GM06990 (cell line): ENCODE data around the gene TMEM164.
"Not testable (repeated sequence)": the region's sequence is repeated elsewhere in the genome, so short reads cannot be mapped to it uniquely, and the experiment has no call there.

ENCODE experiments used
- DNase-seq: peaks from one replicate; pipeline ENCODE4 v3.0.0-alpha.2; 2011; ENCODE audit not compliant: insufficient read length; ENCODE audit errors: extremely low read depth
- H3K27me3 ChIP-seq: replicated peaks from 2 replicates; pipeline ENCODE4 v1.6.0; 2011; ENCODE audit warnings: low read length; ENCODE audit not compliant: control insufficient read depth, insufficient read depth
- H3K36me3 ChIP-seq: 2 replicates; pipeline ENCODE4 v1.5.1; 2011; ENCODE audit warnings: low read length; ENCODE audit not compliant: control insufficient read depth, insufficient read depth
- H3K4me3 ChIP-seq: replicated peaks from 2 replicates; pipeline ENCODE4 v1.5.1; 2011; ENCODE audit warnings: low read depth, mild to moderate bottlenecking, control low read depth, low read length
- TF ChIP-seq, protein P1 (sequence below): IDR thresholded peaks from 2 replicates; pipeline ENCODE4 v1.5.1; 2011; ENCODE audit warnings: low read length, control low read depth, mild to moderate bottlenecking, inconsistent platforms; ENCODE audit not compliant: insufficient read depth, poor library complexity, severe bottlenecking

TMEM164 gene

DNA sequence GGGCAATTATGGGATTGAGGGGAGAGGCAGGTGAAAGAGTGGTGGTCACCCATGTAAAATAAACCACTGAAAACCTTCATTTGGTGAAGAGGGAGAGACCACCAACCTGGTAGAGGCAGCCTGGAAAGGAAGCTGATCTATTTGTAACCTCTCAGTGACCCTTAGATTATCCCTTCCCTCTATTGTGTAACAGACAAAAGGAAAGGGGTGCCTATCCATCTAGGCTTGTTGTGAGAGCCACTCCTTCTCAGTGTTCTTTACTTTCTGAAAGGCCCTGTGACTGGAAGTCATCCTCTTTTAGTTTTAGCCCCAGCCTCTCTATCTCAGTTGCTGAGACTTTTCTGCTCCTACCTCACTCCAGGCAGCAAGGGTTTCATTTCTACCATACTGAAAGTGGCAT lies 142.4 kb downstream of the TMEM164 start:
- H3K36me3 ChIP-seq: no peaks in the 10 kb centered on the region
- no peak for DNase-seq
- TF ChIP-seq, protein P1, sequence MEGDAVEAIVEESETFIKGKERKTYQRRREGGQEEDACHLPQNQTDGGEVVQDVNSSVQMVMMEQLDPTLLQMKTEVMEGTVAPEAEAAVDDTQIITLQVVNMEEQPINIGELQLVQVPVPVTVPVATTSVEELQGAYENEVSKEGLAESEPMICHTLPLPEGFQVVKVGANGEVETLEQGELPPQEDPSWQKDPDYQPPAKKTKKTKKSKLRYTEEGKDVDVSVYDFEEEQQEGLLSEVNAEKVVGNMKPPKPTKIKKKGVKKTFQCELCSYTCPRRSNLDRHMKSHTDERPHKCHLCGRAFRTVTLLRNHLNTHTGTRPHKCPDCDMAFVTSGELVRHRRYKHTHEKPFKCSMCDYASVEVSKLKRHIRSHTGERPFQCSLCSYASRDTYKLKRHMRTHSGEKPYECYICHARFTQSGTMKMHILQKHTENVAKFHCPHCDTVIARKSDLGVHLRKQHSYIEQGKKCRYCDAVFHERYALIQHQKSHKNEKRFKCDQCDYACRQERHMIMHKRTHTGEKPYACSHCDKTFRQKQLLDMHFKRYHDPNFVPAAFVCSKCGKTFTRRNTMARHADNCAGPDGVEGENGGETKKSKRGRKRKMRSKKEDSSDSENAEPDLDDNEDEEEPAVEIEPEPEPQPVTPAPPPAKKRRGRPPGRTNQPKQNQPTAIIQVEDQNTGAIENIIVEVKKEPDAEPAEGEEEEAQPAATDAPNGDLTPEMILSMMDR: no peak
- H3K4me3 ChIP-seq: no peak overlapping the region
- H3K27me3 ChIP-seq: no peaks in the 10 kb centered on the region

DNA sequence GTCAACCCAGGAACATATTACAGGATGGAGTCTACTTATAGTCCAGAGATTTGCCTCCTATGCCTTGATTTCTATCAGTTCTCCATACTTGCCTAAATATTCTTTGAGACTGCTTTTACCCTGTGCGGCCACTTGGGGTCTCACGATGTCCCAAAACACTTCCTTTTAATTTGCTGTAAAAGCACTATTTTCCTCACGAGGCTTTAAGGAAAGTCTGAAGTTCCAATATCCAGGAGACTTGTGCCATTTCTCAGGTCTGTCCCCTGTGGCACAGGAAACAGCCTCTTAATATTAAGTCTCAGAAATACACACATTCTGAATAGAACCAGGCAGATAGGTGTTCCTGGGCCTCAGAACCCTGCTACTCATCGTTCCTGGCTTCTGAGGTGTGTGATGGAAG lies 142.9 kb downstream of the TMEM164 start:
- no peak for DNase-seq
- no peak overlapping the region for H3K4me3 ChIP-seq
- TF ChIP-seq, protein P1: peak; percentile 78
- H3K27me3 ChIP-seq: no peaks in the 10 kb centered on the region
- H3K36me3 ChIP-seq: no peaks in the 10 kb centered on the region

DNA sequence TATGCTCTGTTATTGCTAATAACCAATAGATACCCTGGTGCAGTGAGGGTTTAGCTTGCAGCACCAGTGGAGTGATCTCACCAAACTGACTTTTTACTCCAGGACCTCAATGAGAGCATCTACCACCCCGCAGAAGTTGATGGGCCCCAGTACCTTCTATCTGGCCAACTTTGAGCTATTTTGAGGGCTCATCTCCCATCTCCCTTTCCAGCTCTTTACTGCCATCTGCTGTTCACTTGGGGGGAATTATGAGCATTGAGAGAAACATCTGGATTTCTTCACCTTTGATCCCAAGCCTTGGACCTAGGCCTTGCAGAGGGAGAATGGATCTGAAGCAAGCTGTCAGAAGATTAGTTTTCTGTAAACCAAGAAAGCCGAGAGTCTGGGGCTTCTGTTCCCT lies 143.6 kb downstream of the TMEM164 start:
- H3K36me3 ChIP-seq: no peaks in the 10 kb centered on the region
- no peak for DNase-seq
- TF ChIP-seq, protein P1: peak; percentile 71
- no peak overlapping the region for H3K4me3 ChIP-seq
- no peaks in the 10 kb centered on the region for H3K27me3 ChIP-seq

DNA sequence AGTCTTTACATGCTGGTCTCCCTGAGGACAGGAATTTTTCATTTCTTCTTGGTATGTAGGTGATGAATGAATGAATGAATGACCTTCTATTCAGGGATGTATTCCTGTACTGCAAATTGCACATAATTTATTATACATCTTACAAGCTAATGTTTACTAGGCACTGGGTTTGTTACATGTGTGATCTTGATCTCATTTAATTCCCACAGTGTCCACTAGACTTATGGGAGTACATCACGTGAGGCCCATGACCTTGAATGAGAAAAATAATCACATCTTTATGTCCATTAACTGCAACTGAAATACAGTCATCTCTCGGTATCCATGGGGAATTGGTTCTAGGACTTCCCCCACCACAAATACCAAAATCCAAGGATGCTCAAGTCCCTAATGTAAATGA lies 150.3 kb downstream of the TMEM164 start:
- Histone ChIP-seq H3K4me3 (no peak overlapping the region), H3K36me3 (no peaks in the 10 kb centered on the region), H3K27me3 (no peaks in the 10 kb centered on the region)
- TF ChIP-seq, protein P1: no peak
- no peak for DNase-seq

DNA sequence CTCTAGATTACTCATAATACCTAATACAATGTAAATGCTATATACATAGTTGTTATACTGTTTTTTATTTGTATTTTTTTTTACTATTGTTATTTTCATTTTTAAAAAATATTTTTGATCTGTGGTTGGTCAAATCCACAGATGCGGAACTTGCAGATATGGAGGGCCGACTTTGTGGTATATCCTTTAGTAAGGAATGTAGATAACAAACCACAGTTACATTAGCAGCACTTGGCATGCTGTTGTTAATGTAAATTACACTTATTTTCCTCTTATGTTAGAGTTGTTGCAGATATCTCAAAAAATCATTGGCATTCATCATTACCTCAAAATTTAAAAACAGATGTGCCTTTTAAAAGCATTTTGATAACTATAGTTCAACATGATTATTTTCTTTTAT lies 151.0 kb downstream of the TMEM164 start:
- DNase-seq: no peak
- TF ChIP-seq, protein P1: no peak
- H3K36me3 ChIP-seq: no peaks in the 10 kb centered on the region
- H3K27me3 ChIP-seq: no peaks in the 10 kb centered on the region
- no peak overlapping the region for H3K4me3 ChIP-seq

DNA sequence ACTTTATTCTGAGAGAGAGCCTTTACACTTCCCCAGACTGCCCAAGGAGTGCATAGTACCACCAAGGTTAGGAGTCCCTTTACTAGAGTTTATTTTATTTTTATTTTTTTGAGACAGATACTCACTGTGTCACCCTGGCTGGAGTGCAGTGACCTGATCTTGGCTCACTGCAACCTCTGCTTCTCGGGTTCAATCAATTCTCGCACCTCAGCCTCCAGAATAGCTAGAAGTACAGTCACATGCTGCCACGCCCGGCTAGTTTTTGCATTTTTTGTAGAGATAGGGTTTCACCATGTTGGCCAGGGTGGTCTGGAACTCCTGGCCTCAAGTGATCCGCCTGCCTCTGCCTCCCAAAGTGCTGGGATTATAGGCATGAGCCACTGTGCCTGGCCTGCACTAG lies 151.4 kb downstream of the TMEM164 start:
- DNase-seq, H3K27me3 ChIP-seq: not testable (repeated sequence)

More for the DNA sequence above, 151.4 kb downstream of the TMEM164 start:
- H3K4me3 ChIP-seq, H3K36me3 ChIP-seq: not testable (repeated sequence)
